8988T (cell line): ENCODE measurements around the gene CMIP.
"Not testable (repeated sequence)": the region's sequence is repeated elsewhere in the genome, so short reads cannot be mapped to it uniquely, and the experiment has no call there.

Source experiments
- DNase-seq: peaks from one replicate; pipeline ENCODE4 v3.0.0; 2011

Gene CMIP

DNA sequence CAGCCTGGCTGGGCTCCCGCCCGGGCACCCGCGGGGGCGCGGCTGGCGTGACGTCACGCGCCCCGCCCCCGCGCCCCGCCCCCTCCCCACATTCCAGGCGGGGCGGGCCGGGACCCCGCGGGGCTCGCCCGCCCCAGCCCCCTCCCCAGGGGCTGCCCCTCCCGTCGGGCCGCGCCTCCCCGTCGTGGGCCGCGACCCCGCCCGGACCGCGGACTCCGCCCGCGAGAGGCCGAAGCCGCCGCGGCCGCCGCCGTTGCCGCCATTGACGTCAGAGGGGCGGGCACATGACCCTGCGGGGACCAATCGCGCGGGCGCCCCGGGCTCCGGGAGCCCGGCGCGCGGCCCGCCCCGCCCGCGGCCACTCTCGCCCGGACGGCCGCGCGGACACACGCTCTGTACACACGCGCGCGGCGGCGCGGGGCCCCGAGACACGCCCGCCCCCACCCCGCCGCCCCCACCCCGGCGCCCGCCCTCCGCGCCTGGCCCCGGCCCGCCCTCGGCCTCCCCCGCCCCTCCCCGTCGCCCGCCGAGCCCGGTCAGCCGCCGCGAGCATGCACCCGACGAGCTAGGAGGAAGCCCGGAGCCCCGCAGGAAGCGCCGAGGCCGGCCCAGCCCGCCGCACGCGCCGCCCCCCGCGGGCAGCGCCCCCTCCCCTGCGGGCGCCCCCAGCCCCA, at the start of gene CMIP:
Gene CMIP, plus strand, starts transcription at position 361 of the 674 bp plus-strand sequence.
- peak; percentile 97 for DNase-seq

DNA sequence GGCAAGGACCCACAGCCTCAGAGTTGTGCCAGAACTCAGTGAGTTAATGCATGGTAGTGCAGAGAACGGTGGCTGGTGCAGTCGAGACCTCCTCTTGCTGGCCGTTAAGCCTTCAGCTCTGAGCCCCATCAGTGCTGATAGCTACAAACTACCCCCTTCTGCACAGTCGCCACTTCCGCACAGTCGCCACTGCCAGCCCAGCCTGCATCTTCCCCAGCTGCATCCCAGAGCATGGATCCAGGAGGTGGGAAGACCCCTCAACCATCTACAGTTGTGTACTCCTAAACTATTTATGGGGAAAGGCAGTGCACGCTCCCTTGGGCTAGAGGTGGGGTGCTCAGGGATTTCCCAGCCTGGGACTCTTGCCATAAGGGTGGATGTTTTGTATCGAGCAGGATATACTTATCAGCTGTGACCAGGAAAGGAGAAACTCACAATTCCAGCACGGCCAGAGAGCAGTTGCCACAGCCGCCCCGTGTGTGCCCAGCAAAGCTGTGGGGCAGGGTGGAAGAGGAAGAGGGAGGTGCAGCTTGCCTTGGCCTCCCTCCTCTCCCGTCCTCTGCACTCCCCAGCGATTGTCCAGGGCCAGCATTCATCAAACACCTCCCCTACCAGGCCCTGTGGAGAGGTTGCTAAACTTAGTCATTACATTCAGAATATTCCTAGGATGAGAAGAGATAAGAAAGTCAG, 49.5 kb upstream of the CMIP start:
- no peak for DNase-seq

GRCh38 chr16:81397058-81397878, 47.3 kb upstream of the CMIP start:
- DNase-seq: no peak

DNA sequence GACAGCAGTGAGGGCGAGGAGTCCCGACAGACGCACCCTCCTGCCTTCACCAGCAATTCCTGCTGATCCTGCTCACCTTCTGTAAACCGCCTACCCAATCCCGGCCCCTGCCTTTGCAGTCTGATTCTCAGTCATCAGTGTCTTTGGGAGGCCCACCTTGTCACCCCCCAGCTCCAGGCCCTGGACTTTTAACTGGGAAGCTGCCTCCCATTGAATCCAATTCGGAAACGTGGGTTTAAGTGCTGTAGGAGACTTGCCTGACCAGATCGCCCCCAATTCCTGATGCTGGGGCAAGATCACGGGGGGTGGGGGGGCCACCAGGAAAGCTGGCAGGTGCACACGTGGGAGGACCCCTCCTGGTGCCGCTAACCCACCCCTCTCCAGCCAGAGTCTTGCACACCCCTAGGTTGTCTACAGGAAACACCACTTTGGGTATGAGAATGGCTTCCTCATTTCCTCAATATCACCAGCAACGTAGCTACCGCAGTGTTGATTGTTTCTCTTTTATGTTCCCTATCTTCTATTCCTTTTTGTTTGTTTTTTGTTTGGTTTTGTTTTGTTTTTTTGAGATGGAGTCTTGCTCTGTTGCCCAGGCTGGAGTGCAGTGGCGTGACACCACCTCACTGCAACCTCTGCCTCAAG, 46.6 kb upstream of the CMIP start:
- DNase-seq: no peak

DNA sequence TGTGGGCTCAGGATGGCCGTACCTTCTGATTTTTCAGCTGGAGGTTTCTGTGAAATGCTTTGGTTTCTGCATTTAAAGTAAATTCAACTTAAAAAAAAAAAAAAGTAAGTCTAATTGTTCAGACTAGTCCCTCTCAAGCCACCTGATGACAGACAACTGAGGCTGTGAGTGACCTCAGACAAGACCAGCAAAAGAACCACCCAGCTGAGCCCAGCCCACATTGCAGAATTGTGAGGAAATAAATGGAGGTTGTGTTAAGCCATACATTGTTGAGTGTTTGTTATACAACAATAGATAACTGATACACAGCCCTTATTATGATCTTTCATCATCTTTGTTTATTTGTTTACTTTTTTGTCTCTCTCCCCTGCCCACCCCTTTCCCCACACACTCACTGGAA, 44.7 kb upstream of the CMIP start:
- no peak for DNase-seq

- DNase-seq: peak; percentile 69
Measured at GRCh38 chr16:81401035-81401950, 43.3 kb upstream of the CMIP start.

DNA sequence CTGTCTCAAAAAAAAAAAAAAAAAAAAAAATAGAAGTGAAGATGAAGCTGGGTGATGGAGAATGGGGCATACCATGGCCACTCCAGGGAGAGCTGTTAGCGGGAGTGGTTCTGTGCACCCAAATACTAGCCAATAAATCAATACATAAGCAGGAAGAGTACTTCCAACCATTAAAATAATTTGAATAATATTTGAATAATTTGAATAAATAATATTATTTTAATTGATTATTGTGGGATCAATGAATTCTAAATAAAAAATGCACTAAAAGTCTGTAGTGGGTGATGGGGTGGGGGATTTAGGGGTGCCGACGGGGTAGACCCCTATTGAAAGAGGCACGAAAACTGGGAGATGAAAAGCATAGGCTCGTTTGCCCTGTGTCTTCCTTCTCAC, 41.4 kb upstream of the CMIP start:
- no peak for DNase-seq

GRCh38 chr16:81403601-81404391, 40.8 kb upstream of the CMIP start:
- peak; percentile 93 for DNase-seq

- not testable (repeated sequence) for DNase-seq
Measured at GRCh38 chr16:81405002-81405401, 39.6 kb upstream of the CMIP start.

GRCh38 chr16:81405702-81406113, 38.9 kb upstream of the CMIP start:
- DNase-seq: peak; percentile 85

DNA sequence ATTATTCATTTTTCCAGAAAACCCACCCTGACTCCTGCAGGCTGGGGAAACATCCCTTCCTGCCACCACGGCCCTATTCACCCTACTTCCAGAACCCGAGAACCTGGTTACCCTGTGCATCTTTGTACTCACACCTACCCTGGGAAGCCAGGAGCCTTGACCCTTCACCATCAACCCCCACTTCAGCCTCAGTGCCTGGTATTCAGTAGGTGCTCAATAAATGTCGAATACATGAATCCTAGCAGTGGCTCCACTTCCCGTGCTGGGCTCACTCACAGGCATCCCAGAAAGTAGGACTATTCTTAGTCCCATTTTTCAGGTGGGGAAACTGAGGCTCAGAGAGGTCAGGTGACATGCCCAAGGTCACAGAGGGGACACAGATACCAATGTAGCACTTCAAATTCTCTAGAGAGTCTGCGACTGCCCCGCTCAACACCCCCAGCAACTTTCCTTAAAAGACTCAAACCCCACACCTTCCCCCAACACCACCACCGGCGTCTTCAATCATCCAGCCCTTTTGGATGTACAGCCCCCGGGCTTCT, 36.1 kb upstream of the CMIP start:
- no peak for DNase-seq

GRCh38 chr16:81409016-81409556, 35.5 kb upstream of the CMIP start:
- no peak for DNase-seq

DNA sequence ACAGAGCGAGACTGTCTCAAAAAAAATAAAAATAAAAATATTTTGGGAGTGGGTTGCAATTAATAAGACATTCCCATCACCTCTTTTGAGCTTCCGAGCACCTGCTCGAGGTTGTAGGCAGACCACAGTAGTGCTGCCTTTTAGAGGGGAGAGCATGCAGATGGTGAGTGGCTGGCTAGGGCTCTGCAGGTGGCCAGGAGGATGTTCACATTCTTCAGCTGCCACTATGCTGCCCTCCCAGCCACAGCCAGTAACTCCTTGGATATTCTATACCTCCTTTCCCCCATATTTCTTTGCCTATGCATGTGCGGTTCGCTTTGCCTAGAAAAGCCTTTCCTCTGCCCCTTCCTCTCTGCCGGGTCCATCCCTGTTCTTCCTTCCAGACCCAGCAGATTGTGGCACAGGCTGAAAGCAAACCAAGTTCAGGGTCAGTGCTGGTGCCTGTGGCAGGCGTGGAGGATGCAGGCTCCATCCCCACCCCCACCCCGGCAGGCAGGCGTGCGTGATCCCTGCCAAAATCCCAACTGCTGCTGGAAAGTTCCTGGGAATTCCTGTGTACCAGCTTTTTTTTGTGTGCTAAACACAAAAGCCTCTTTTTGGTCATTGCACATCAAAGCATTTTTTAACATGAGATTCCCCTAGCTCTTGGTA, 33.8 kb upstream of the CMIP start:
- no peak for DNase-seq

- DNase-seq: no peak
Measured at GRCh38 chr16:81413245-81413990, 31.2 kb upstream of the CMIP start.

GRCh38 chr16:81415751-81416150, 28.9 kb upstream of the CMIP start:
- no peak for DNase-seq

GRCh38 chr16:81416749-81417148, 27.9 kb upstream of the CMIP start:
- no peak for DNase-seq

GRCh38 chr16:81417210-81417609, 27.4 kb upstream of the CMIP start:
- DNase-seq: no peak

- DNase-seq: no peak
Measured at GRCh38 chr16:81419806-81420205, 24.8 kb upstream of the CMIP start.

DNA sequence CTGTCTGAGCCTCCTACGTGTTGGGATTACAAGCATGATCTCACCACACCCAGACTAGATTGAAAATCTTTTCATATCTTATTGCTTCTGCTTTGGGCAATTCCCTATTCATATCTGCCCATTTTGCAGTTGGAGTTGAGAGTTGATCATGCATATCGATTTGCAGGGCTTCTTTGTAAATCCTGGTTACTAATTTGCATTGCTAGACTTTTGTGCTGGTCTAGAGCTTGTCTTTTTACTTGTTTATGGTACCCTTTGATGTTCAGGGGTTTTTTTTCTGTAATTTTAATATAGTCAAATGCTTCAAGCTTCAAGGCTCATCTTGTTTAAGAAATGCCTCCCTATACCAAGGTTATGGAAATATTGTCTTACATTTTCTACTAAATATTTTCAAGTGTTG, 23.5 kb upstream of the CMIP start:
- no peak for DNase-seq
